Right cardiac atrium (tissue), 5 donors: ENCODE results near the gene PRICKLE4. TPM values are rescaled to one million over a fixed set of nuclear protein-coding genes. Genes with fewer than 3 reads are reported as not detected.

Experiments used
- ATAC-seq, 2 donors: fragments of 200-7000 bp; cut with Tn5 transposase; one replicate each; pipeline versions ENCODE4 v1.8.0 to v1.9.1; 2020; ENCODE audit warnings: moderate library complexity in 2 of 2, mild to moderate bottlenecking in 1 of 2
- DNase-seq, 3 donors: peaks; one replicate each; pipeline ENCODE4 v3.0.0-alpha.2; 2020
- H3K27ac ChIP-seq: one replicate; pipeline ENCODE4 v1.5.1; 2013; ENCODE audit warnings: mild to moderate bottlenecking, low read length, control low read depth, moderate library complexity
- H3K27me3 ChIP-seq: one replicate; pipeline ENCODE4 v1.6.1; 2013; ENCODE audit not compliant: control insufficient read depth, insufficient read depth
- H3K4me1 ChIP-seq: one replicate; pipeline ENCODE4 v1.6.1; 2013; ENCODE audit warnings: low read length; ENCODE audit not compliant: control insufficient read depth, insufficient read depth
- H3K4me3 ChIP-seq: one replicate; pipeline ENCODE4 v1.5.1; 2013; ENCODE audit warnings: low read length, control low read depth
- H3K9me3 ChIP-seq: one replicate; pipeline ENCODE4 v1.6.1; 2013; ENCODE audit warnings: low read length; ENCODE audit not compliant: control insufficient read depth
- WGBS: extraction: QIAGEN DNeasy Blood & Tissue Kit; methylation state at CpG from one replicate; pipeline ENCODE4 v1.1.7; 2013; 5-methylcytosine and 5-hydroxymethylcytosine counted together
- intact Hi-C, 4 donors: fragments of 100-400 bp; cut with DNase I; formaldehyde crosslinking; loops; one replicate each; pipeline versions ENCODE4 v1.11.0 to v1.14.0; 2022 to 2023
- polyA plus RNA-seq: library from polyadenylated mRNA; stranded (reverse); fragments of 200-250 nt; gene quantifications from one replicate; pipeline ENCODE4 v1.2.3, GENCODE V29; 2013
- total RNA-seq, 4 donors: library from RNA; stranded (reverse); fragmentation: NEBNext Ultra II Directional; extraction: Animal tissue kit (Norgen Biotek cat#: 25700); gene quantifications; one replicate each; pipeline ENCODE4 v1.2.1, GENCODE V29; 2021
- donor health status: healthy with polysubstance abuse.
- donor health status: DM: no; HTN: yes; CAD: no.
- donor health status: DM: no; HTN: no; CAD: no.
- donor health status: DM: no; HTN: yes; CAD: no; lungs with severe emphysema.
- donor health status: DM: yes; HTN: yes; CAD: no.

The PRICKLE4 gene
- total and polyA plus RNA-seq, 5 donors = 1.7 to 4.0 (median 2.8) TPM

DNA sequence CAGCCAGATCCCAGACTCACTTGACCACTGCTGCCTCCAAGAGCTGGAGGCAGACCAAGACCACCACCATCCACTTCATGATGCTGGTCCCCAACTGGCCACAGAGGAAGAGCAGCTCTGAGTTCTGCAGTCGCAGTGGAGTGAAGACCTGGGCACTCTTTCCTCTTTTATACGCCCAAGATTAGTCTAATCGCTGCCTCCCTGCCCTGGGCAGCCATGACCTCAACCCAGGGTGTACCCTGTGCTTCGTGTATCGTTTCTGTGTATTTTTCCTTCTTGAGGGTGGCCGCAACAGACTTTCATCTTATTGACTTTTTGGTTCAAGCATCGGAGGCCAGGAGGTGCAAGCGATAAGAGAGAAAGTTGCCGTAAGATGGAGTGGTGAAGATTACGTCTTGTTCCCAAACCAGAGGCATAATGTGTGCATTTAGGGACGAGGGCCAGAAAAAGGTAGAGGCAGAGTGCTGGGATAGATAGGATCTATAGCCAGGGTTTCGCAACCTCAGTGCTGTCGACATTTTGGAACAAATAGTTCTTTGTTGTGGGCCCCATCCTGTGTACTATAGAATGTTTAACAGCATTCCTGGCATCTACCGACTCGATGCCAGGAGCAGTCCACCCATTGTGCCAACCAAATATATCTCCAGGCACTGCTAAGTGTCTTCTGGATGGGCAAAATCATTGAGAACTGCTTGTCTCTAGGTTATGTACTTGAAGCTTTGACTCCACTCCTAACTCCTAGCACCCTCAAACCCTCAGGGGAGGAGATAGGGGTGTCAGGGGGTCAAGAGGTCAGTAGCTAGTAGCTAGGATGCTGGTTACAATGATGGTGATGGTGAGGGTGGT, 33.1 kb upstream of the PRICKLE4 start, which contains the start of gene PGC:
Gene PGC, minus strand, starts transcription at position 142 of the 846 bp plus-strand sequence. Its CDS starts 63 bp downstream, at position 79.
- no peak for ATAC-seq
- intact Hi-C loops = no loop called here
- WGBS = 89% methylated on average over 15 of the region's 15 CpGs
- Histone ChIP-seq H3K9me3 (no peaks in the 10 kb centered on the region), H3K4me1 (no peaks in the 10 kb centered on the region), H3K27me3 (no peaks in the 10 kb centered on the region), H3K4me3 (no peak within 1 kb of the TSS), H3K27ac (no peak within 1 kb of the TSS)
- no peak for DNase-seq

DNA sequence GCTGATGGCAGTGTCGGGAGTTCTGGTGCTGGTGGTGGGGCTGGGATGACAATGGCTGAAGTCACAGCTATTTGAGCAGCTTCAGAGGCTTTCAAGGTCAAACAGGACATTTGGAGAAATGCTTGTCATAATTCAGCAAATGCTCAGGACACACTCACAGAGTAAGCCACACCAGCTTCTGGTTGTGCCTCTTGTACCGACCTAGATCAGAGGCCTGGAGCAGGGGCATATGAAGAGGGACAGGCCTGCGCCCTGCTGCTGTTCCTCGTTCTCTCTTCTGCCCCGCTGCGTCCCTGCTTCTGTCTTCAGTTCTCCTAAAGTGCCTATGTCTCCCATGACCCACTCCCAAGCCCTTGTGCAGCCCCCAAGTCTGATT, 32.5 kb upstream of the PRICKLE4 start:
- 93% methylated on average over 6 of the region's 6 CpGs for WGBS
- Histone ChIP-seq H3K4me3 (no peak overlapping the region), H3K9me3 (no peaks in the 10 kb centered on the region), H3K27ac (no peak overlapping the region), H3K27me3 (no peaks in the 10 kb centered on the region), H3K4me1 (no peaks in the 10 kb centered on the region)
- intact Hi-C loops = no loop called here
- DNase-seq = no peak
- no peak for ATAC-seq

DNA sequence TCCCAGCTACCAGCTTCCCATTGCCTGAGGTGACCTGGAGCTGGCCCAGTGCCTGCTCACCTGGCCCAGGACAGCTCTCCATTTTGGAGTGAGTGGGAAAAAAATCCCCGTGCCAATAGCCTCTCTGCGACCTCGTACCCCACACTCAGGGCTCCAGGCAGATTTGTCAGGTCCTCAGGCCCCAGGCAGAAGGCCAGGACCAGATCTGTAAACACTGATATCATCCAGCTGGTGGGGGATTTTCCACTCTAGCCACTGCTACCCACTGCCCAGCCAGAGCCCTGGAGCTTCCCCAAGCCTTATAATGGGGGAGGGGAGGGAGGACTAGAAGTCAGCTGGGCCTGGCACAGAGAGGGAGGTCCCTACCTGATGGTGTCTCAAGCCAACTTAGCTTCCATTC, 32.0 kb upstream of the PRICKLE4 start:
- intact Hi-C loops = no loop called here
- H3K9me3 ChIP-seq = no peaks in the 10 kb centered on the region
- H3K27ac ChIP-seq = no peak overlapping the region
- H3K4me3 ChIP-seq = no peak overlapping the region
- ATAC-seq (peak in 1 of 2 donors; percentile 19), DNase-seq (no peak)
- 79% methylated on average over 3 of the region's 3 CpGs for WGBS
- H3K4me1 ChIP-seq = no peaks in the 10 kb centered on the region
- H3K27me3 ChIP-seq = no peaks in the 10 kb centered on the region

DNA sequence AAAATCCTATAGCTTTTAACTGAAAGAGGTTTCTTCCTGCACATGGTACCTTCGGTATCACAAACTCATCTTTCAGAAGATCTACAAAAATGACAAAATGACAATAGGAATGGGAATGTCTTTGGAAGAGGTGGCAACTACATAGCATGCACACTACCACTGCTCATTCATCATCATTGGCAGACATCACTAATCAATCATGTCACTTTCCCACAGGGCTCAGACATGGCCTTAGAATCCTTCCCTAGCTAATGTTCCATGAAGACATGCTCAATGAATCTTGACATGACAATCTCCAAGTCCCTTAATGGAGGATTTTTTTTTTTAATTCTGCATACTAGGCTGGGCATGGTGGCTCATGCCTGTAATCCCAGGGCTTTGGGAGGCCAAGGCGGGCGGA, 30.2 kb upstream of the PRICKLE4 start:
- Histone ChIP-seq H3K4me1 (no peaks in the 10 kb centered on the region), H3K9me3 (no peaks in the 10 kb centered on the region), H3K27ac (no peak overlapping the region), H3K27me3 (no peaks in the 10 kb centered on the region), H3K4me3 (no peak overlapping the region)
- intact Hi-C loops = no loop called here
- WGBS = 97% methylated on average over 3 of the region's 3 CpGs
- ATAC-seq (no peak), DNase-seq (no peak)

DNA sequence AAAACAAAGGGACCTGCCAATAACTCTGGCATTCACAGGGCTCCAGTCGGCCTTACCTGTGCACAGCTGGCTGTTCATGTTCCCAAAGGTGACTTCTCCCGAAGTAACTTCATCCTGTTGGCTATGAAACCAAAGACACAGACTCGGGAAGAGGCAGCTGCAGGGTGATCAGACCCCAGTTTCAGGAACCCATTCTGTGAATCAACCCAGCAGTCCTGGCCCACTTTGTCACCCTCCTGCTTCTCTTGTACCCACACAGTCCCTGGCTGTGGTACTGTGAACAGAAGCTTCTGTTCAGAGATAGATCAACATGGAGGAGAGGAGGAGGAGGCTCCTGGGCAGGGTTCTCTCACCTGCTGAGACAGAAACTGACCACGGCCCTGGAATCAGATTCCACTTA, 24.7 kb upstream of the PRICKLE4 start:
- H3K27ac ChIP-seq = no peak overlapping the region
- H3K4me1 ChIP-seq = no peaks in the 10 kb centered on the region
- DNase-seq (no peak), ATAC-seq (no peak)
- no peaks in the 10 kb centered on the region for H3K27me3 ChIP-seq
- no peak overlapping the region for H3K4me3 ChIP-seq
- intact Hi-C loops = no loop called here
- WGBS = 80% methylated on average over 4 of the region's 4 CpGs
- H3K9me3 ChIP-seq = no peaks in the 10 kb centered on the region

DNA sequence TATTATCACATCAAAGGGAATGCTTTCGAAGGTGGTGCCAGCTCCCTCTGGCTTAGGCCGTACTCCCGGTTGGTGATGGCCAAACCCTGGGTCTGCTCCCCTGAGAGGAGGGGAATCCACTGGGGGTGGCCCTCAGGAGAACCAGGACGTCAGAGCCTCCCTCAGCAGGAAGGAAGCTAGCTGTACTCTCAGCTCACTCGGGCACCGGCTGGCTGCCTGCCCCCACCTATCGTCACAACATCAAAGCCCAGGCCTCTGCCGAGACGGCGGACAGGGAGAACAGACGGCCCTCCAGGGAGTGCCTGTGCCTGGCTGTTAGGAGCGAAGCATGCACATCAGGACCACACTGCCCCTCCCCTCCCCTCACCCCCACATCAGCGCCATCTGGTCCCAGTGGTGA, 24.2 kb upstream of the PRICKLE4 start:
- peak in 1 of 3 donors; percentile 32 for DNase-seq
- WGBS = 57% methylated on average over 13 of the region's 13 CpGs
- intact Hi-C loops = no loop called here

DNA sequence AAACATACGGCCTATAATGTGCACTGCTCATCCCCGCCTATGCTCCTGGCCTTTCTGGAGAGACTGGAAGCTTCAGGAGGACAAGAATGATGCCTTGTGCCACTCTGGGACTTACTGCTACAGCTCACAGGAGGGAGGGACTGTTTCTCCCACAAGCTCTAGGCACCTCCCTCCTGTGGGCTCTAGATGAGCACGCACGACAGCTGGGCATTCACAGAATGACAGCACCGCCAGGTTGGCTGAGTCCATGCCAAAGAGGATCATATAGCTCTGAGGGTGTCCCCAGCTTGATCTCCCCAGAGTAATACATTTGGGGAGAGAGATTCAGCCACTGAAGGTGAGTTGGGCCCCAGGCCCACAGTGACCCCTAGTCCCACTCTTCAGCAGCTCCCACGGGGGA, 23.3 kb upstream of the PRICKLE4 start:
- no peaks in the 10 kb centered on the region for H3K27me3 ChIP-seq
- intact Hi-C loops = no loop called here
- H3K4me1 ChIP-seq = no peaks in the 10 kb centered on the region
- 93% methylated on average over 6 of the region's 6 CpGs for WGBS
- DNase-seq (no peak), ATAC-seq (no peak)
- no peak overlapping the region for H3K27ac ChIP-seq
- no peak overlapping the region for H3K4me3 ChIP-seq
- no peaks in the 10 kb centered on the region for H3K9me3 ChIP-seq

More for the DNA sequence above, 24.2 kb upstream of the PRICKLE4 start:
- Histone ChIP-seq H3K27ac (no peak overlapping the region), H3K27me3 (no peaks in the 10 kb centered on the region), H3K9me3 (no peaks in the 10 kb centered on the region), H3K4me1 (no peaks in the 10 kb centered on the region), H3K4me3 (no peak overlapping the region)
- ATAC-seq = peak in 1 of 2 donors; percentile 28

DNA sequence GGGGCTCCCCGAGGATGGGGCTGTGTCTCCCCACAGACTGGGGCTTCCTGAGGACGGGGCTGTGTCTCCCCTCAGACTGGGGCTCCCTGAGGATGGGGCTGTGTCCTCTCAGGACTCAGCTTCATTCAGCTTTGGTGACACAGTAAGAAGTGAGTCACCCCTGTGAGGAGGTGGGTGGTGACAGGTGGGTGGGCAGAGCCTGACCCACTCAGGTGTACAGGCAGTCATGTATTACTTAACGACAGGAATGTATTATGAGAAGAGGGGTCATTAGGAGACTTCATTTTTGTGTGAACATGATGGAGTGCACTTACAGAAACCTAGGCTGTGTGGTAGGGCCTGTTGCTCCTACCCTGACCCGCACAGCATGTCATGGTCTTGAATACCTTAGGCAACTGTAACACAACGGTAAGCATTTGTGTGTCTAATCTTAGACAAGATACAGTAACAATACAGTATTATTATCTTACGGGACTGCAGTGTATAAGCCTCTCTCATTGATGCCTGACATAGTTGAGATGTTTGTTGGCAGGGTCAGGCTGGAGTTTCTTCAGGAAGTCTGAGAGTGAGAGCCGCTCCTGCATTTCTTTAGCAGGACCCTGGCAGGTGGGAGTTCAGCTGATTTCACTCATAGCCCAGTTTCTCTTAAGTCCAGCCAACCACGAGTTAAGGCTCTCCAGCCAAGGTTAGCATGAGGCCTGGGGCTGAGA, 22.5 kb upstream of the PRICKLE4 start:
- Histone ChIP-seq H3K4me3 (no peak overlapping the region), H3K4me1 (no peaks in the 10 kb centered on the region), H3K27ac (no peak overlapping the region), H3K9me3 (no peaks in the 10 kb centered on the region), H3K27me3 (no peaks in the 10 kb centered on the region)
- 64% methylated on average over 8 of the region's 8 CpGs for whole genome bisulfite sequencing
- ATAC-seq (no peak), DNase-seq (no peak)
- intact Hi-C loops = no loop called here

DNA sequence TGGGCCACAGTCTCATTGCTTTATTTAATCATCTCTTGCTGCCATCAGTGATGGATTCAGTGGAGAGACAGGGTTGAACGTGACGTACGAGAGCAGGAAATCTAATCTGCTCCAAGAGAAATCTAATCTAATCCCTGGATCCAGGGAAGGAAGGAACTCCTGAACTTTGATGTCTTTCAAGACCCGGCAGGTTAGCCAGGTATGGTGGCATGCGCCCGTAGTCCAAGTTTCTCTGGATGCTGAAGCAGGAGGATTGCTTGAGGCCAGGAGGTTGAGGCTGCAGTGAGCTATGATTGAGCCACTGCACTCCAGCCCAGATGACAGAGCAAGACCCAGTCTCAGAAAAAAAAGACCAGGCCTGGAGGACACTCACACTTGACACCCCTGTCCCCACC, 21.9 kb upstream of the PRICKLE4 start:
- WGBS = 79% methylated on average over 6 of the region's 6 CpGs
- DNase-seq = no peak
- intact Hi-C loops = no loop called here
- Histone ChIP-seq H3K4me1 (no peaks in the 10 kb centered on the region), H3K27me3 (no peaks in the 10 kb centered on the region), H3K9me3 (no peaks in the 10 kb centered on the region), H3K4me3 (no peak overlapping the region), H3K27ac (no peak overlapping the region)
- no peak for ATAC-seq

DNA sequence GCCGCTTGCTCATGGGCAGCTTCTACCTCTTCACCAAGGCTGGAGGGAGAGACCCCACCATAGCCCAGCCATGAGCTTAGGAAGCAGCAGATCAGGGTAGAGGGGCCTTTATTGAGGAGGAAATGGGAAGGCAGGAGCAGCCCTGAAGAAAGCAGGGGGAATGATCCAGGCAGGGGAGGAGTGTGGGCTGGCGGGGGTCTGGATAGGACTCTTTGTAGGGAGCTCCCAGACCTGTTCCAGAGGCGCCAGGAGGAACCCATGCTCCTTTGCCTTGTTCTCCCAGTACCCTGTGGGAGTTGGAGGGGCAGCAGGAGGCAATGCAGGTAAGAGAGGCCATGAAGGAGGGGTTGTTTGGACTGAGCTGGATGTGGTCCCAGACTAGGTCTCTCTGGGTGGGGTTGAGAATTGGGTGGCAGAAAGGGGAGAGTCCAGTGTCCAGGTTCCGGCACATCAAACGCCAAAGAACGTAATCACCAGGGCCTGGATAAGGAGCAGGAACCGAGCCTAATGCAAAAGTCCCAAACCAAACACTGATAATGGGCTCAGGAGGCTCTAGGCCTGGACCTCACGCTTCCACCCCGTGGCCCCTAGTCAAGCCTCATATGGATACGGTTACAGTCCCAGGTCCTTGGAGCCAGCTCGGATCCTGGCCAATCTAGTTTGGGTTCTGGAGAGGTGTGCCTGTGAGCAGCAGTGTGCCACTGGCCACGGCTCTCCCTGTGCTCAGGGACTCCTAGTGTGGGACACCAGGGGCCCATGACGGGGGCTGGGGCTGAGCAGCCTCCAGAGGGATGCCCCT, 21.3 kb upstream of the PRICKLE4 start:
- no peak overlapping the region for H3K27ac ChIP-seq
- H3K4me1 ChIP-seq = no peaks in the 10 kb centered on the region
- no peak overlapping the region for H3K4me3 ChIP-seq
- peak; percentile 36 to 44 for ATAC-seq
- no peaks in the 10 kb centered on the region for H3K9me3 ChIP-seq
- H3K27me3 ChIP-seq = no peaks in the 10 kb centered on the region
- WGBS = 88% methylated on average over 13 of the region's 13 CpGs
- intact Hi-C loops = no loop called here
- DNase-seq = peak in 1 of 3 donors; percentile 1
